Fibroblast of skin of back (primary cell): ENCODE data around the gene C6orf52. TPM values are rescaled to one million over a fixed set of nuclear protein-coding genes. Genes with fewer than 3 reads are reported as not detected.
"Not testable (repeated sequence)": the region's sequence is repeated elsewhere in the genome, so short reads cannot be mapped to it uniquely, and the experiment has no call there.

Experiments
- DNase-seq: peaks from one replicate; pipeline ENCODE4 v3.0.0-alpha.2; 2013
- polyA plus RNA-seq, 2 experiments: library from polyadenylated mRNA; unstranded; fragments of 120-200 nt; gene quantifications; one replicate each; pipeline ENCODE4 v1.2.1, GENCODE V29; 2013; ENCODE audit not compliant: insufficient read length in 2 of 2

C6orf52 gene
- 0.23 TPM for polyA plus RNA-seq (2013, experiment 1 of 2; ENCODE audit: insufficient read length)
- 0.41 TPM for polyA plus RNA-seq (2013, experiment 2 of 2; ENCODE audit: insufficient read length)

GRCh38 chr6:10694302-10695085 lies at the start of gene C6orf52, which contains the start of gene PAK1IP1:
Gene C6orf52 (minus strand): TSS chr6:10694616. CDS start chr6:10687550, 7,066 bp downstream.
Gene PAK1IP1 (plus strand): TSS chr6:10694972. CDS start chr6:10694986, 14 bp downstream.
- DNase-seq: peak; percentile 93

- no peak for DNase-seq
Observed at GRCh38 chr6:10743515-10743914, 49.1 kb upstream of the C6orf52 start.

- no peak for DNase-seq
Observed at GRCh38 chr6:10742251-10742650, 47.8 kb upstream of the C6orf52 start.

GRCh38 chr6:10741643-10742042 lies 47.2 kb upstream of the C6orf52 start:
- DNase-seq: not testable (repeated sequence)

GRCh38 chr6:10740061-10740460 lies 45.6 kb upstream of the C6orf52 start:
- DNase-seq: no peak

GRCh38 chr6:10736731-10737130 lies 42.3 kb upstream of the C6orf52 start:
- no peak for DNase-seq

GRCh38 chr6:10733863-10734262 lies 39.4 kb upstream of the C6orf52 start:
- no peak for DNase-seq

GRCh38 chr6:10733151-10733715 lies 38.8 kb upstream of the C6orf52 start:
- peak; percentile 38 for DNase-seq

- DNase-seq: no peak
Observed at GRCh38 chr6:10730254-10730653, 35.8 kb upstream of the C6orf52 start.

- DNase-seq: no peak
Observed at GRCh38 chr6:10725716-10726115, 31.3 kb upstream of the C6orf52 start.

- DNase-seq: no peak
Observed at GRCh38 chr6:10725044-10725443, 30.6 kb upstream of the C6orf52 start.

GRCh38 chr6:10723567-10723881 lies 29.1 kb upstream of the C6orf52 start:
- DNase-seq: peak; percentile 26

GRCh38 chr6:10722820-10723566 lies 28.6 kb upstream of the C6orf52 start, which contains the start of gene TMEM14C:
Gene TMEM14C (plus strand): TSS chr6:10723070. CDS start chr6:10724614, 1,544 bp downstream.
- peak; percentile 97 for DNase-seq

- DNase-seq: no peak
Observed at GRCh38 chr6:10722570-10722819, 28.1 kb upstream of the C6orf52 start.

GRCh38 chr6:10721850-10722569 lies 27.6 kb upstream of the C6orf52 start:
- DNase-seq: no peak

- not testable (repeated sequence) for DNase-seq
Observed at GRCh38 chr6:10720960-10721849, 26.8 kb upstream of the C6orf52 start.

- peak; percentile 31 for DNase-seq
Observed at GRCh38 chr6:10720265-10720959, 26.0 kb upstream of the C6orf52 start.

GRCh38 chr6:10719964-10720264 lies 25.5 kb upstream of the C6orf52 start:
- DNase-seq: no peak

GRCh38 chr6:10719296-10719963 lies 25.0 kb upstream of the C6orf52 start:
- DNase-seq: peak; percentile 36

GRCh38 chr6:10713962-10714361 lies 19.5 kb upstream of the C6orf52 start:
- no peak for DNase-seq

GRCh38 chr6:10696655-10697054 lies 2.2 kb upstream of the C6orf52 start:
- no peak for DNase-seq
